ENCODE measurements around the gene SGCG. TPM values are rescaled to one million over a fixed set of nuclear protein-coding genes. Genes with fewer than 3 reads are reported as not detected.

The SGCG gene
- total RNA-seq, 4 donors from 2014 or later, result 0.67 TPM; not detected in 3

DNA sequence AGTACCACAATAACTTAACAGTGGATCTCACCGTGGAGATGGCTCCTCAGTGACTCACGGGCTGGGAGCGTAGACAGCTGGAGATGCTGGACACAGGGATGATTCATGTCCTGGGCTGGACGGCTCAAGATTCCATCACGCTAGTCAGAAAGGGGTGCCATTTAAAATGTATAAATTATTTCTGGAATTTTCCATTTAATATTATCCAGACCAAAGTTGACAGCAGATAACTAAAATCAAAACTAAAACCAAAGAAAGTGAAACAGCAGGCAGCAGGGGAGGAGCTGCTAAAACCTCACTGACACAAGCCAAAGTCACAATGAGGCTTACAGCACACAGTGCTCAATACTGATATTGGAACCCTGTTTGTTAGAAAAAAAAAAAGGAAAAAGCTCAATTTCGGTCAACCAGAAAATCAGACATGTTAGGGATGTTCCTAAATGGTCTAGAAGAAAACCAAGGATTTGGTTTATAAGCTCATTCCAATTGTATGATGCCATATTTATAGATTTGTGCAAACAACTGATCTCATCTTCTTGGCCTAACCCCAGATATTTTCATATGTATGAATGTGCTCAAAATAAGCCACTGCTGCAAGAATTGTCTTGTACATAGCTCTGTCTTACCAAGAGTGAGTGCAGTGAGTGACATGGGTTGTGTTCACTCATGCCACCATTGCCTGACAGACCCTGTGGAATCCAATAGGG lies 140.9 kb downstream of the SGCG start:
- H3K27me3 ChIP-seq, result no peaks in the 10 kb centered on the region
- intact Hi-C loops (cut with DNase I), result no loop called here
- no peaks in the 10 kb centered on the region for H3K36me3 ChIP-seq
- no peak overlapping the region for H3K27ac ChIP-seq
- no peaks in the 10 kb centered on the region for H3K4me1 ChIP-seq
- no peak for DNase-seq
- no peaks in the 10 kb centered on the region for H3K9me3 ChIP-seq
- WGBS, 2 donors, result 71 to 75% methylated on average over 6 of the region's 6 CpGs
- TF ChIP-seq, protein P1, sequence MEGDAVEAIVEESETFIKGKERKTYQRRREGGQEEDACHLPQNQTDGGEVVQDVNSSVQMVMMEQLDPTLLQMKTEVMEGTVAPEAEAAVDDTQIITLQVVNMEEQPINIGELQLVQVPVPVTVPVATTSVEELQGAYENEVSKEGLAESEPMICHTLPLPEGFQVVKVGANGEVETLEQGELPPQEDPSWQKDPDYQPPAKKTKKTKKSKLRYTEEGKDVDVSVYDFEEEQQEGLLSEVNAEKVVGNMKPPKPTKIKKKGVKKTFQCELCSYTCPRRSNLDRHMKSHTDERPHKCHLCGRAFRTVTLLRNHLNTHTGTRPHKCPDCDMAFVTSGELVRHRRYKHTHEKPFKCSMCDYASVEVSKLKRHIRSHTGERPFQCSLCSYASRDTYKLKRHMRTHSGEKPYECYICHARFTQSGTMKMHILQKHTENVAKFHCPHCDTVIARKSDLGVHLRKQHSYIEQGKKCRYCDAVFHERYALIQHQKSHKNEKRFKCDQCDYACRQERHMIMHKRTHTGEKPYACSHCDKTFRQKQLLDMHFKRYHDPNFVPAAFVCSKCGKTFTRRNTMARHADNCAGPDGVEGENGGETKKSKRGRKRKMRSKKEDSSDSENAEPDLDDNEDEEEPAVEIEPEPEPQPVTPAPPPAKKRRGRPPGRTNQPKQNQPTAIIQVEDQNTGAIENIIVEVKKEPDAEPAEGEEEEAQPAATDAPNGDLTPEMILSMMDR (IDR thresholded peaks at IDR 0.05), result no peak
- no peak for TF ChIP-seq POLR2A (IDR thresholded peaks at IDR 0.05)
- H3K4me3 ChIP-seq (replicated peaks in 1 of 3), result no peak overlapping the region

DNA sequence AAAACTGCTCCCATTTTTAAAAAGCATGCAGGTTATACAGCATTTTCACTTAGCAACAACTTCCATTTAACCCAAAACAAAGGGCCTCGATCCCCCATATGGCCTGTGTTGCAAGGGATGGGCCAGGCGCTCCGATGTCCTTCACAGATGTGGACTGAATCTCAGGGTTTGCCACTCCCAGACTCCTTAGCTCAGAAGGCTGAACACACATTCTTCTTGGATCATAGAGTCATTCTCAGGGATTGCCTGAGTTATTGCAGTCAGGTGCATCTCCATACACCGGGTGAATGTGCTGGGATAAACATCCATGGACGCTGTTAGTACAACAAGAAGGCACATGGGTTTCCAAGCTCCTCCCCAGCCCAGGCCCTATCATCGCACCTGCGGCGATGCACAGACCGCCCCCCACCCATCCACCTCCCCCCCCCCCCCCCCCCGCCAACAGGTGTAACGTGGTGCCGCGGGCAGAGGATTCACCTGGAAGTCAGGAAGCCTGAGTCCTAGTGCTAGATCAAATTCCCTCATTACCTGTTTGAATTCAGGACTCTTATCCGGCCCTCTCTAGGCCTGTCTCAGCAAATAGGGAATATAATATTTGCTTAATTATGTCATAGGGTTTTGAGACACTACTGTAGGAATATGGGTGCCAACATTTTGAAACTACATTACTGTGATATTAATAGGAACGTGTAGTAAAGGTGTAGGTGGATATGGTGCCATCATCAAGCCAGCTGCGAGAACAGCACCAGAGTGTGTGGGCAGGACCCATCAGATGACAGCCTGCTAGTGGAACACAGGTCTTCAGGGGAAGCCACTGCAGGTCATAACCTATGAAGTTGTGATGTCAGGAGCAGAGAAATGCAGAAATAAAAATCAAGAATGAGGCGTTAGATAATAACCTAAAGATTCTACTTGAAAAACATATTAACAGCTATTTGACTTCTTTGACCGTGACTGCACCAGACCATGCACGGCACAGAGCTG lies 141.9 kb downstream of the SGCG start:
- no peak for DNase-seq
- WGBS, 2 donors, result 94% methylated on average over 10 to 16 of the region's 19 CpGs
- intact Hi-C loops (cut with DNase I), result no loop called here
- no peak overlapping the region for H3K27ac ChIP-seq
- H3K27me3 ChIP-seq, result no peaks in the 10 kb centered on the region
- H3K4me1 ChIP-seq, result no peaks in the 10 kb centered on the region
- no peaks in the 10 kb centered on the region for H3K36me3 ChIP-seq
- no peaks in the 10 kb centered on the region for H3K9me3 ChIP-seq
- no peak overlapping the region for H3K4me3 ChIP-seq (replicated peaks in 1 of 3)
- TF ChIP-seq, protein P1 (IDR thresholded peaks at IDR 0.05), result no peak
- TF ChIP-seq POLR2A (IDR thresholded peaks at IDR 0.05), result no peak

DNA sequence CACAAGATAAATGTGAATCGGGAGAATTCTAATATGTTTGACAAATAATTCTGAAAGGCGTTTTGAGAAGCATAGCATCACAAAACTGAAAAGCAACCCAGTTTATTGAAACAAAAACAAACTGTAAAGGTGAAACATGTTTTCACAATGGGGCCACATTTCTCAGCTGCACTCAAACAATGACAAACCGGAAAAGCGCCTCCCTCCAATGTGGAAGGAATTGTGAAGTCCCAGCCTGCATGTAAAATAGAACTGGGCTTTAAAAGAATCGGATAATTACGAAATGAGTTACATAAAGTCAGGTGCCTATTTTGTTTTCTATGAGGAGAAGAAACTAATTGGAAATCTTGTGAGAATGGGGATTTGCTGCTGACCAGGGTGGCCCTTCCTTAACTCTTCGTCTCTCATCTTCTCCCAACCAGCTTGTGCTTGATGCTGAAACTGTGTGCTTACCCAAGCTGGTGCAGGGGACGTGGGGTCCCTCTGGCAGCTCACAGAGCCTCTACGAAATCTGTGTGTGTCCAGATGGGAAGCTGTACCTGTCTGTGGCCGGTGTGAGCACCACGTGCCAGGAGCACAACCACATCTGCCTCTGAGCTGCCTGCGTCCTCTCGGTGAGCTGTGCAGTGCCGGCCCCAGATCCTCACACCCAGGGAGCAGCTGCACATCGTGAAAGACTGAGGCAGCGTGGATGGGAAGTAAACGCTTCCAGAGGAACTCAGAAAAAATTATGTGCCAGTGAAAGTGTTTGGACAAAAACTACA lies 143.3 kb downstream of the SGCG start:
- H3K27me3 ChIP-seq, result no peaks in the 10 kb centered on the region
- H3K36me3 ChIP-seq, result no peaks in the 10 kb centered on the region
- no peak overlapping the region for H3K4me3 ChIP-seq (replicated peaks in 1 of 3)
- intact Hi-C loops (cut with DNase I), result no loop called here
- H3K27ac ChIP-seq, result no peak overlapping the region
- no peak for DNase-seq
- H3K4me1 ChIP-seq, result no peaks in the 10 kb centered on the region
- TF ChIP-seq, protein P1 (IDR thresholded peaks at IDR 0.05), result no peak
- TF ChIP-seq POLR2A (IDR thresholded peaks at IDR 0.05), result no peak
- H3K9me3 ChIP-seq, result no peaks in the 10 kb centered on the region
- WGBS, 2 donors, result 64 to 67% methylated on average over 17 of the region's 17 CpGs

DNA sequence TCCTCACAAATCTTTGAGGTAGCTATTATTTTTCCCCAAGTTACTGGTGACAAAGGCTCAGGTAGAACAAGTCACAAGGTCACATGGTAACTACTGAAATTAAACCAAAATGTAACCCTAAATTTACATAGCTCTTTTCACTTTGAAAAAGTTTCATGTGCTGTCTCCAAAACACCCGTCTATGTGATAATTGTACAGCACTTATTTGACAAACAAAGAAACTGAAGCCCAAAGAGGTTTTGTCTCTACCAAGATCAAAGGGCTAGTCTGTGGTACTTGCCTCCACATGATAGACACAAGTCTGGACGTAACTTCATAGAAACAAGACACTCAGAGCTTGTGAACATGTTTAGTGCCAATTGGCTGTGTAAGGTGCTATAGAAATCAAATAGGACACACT lies 144.4 kb downstream of the SGCG start:
- no peak overlapping the region for H3K27ac ChIP-seq
- H3K9me3 ChIP-seq, result no peaks in the 10 kb centered on the region
- TF ChIP-seq, protein P1 (IDR thresholded peaks at IDR 0.05), result no peak
- no peak for TF ChIP-seq POLR2A (IDR thresholded peaks at IDR 0.05)
- intact Hi-C loops (cut with DNase I), result no loop called here
- DNase-seq, result no peak
- H3K4me3 ChIP-seq (replicated peaks in 1 of 3), result no peak overlapping the region
- 83 to 90% methylated on average over 2 of the region's 2 CpGs for WGBS, 2 donors
- no peaks in the 10 kb centered on the region for H3K36me3 ChIP-seq
- H3K4me1 ChIP-seq, result no peaks in the 10 kb centered on the region
- no peaks in the 10 kb centered on the region for H3K27me3 ChIP-seq

Data from thyroid gland (tissue), 4 donors.